ENCODE results near the gene NRTN. TPM values are rescaled to one million over a fixed set of nuclear protein-coding genes. Genes with fewer than 3 reads are reported as not detected.

Gene NRTN
- total and polyA plus RNA-seq, 2 of the 13 experiments (the other 11 are each of a cell fraction or from before 2014, with no cell fraction given) = 4.1 to 5.3 TPM

DNA sequence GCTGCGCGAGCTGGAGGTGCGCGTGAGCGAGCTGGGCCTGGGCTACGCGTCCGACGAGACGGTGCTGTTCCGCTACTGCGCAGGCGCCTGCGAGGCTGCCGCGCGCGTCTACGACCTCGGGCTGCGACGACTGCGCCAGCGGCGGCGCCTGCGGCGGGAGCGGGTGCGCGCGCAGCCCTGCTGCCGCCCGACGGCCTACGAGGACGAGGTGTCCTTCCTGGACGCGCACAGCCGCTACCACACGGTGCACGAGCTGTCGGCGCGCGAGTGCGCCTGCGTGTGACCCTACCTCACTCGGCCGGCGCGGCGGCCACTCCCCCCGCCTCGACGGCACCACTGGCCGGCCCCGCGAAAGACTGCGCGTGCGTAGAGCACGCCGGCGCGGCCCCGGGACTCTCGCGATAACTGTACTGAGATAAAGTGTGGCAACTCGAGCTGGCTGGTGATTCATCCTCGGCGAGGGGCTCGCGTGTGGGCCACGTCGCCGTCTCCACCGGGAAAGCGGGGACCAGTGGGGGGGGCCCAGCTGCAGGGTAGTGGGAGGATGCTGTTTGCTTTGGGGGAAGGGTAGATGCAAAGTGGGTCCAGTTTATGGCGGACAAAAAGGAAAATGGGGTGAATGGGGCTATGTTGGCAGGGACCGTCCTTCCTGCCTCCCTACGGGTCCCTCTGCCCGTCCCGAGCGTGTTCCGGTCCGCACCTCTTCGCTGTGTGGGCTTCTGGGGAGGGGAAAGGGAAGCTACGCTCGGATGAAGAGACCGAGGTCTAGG lies 23.2 kb downstream of the NRTN start (continued):
- TF ChIP-seq, protein P1, sequence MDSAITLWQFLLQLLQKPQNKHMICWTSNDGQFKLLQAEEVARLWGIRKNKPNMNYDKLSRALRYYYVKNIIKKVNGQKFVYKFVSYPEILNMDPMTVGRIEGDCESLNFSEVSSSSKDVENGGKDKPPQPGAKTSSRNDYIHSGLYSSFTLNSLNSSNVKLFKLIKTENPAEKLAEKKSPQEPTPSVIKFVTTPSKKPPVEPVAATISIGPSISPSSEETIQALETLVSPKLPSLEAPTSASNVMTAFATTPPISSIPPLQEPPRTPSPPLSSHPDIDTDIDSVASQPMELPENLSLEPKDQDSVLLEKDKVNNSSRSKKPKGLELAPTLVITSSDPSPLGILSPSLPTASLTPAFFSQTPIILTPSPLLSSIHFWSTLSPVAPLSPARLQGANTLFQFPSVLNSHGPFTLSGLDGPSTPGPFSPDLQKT (CRISPR knock-in tag; IDR thresholded peaks at IDR 0.05; ENCODE audit: borderline replicate concordance) = no peak
- TF ChIP-seq, protein P2, sequence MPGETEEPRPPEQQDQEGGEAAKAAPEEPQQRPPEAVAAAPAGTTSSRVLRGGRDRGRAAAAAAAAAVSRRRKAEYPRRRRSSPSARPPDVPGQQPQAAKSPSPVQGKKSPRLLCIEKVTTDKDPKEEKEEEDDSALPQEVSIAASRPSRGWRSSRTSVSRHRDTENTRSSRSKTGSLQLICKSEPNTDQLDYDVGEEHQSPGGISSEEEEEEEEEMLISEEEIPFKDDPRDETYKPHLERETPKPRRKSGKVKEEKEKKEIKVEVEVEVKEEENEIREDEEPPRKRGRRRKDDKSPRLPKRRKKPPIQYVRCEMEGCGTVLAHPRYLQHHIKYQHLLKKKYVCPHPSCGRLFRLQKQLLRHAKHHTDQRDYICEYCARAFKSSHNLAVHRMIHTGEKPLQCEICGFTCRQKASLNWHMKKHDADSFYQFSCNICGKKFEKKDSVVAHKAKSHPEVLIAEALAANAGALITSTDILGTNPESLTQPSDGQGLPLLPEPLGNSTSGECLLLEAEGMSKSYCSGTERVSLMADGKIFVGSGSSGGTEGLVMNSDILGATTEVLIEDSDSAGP (CRISPR knock-in tag; IDR thresholded peaks at IDR 0.05; ENCODE audit: borderline replicate concordance) = peak; percentile 89; the same call in 1 of the 2 replicates
- TF ChIP-seq, protein P3, sequence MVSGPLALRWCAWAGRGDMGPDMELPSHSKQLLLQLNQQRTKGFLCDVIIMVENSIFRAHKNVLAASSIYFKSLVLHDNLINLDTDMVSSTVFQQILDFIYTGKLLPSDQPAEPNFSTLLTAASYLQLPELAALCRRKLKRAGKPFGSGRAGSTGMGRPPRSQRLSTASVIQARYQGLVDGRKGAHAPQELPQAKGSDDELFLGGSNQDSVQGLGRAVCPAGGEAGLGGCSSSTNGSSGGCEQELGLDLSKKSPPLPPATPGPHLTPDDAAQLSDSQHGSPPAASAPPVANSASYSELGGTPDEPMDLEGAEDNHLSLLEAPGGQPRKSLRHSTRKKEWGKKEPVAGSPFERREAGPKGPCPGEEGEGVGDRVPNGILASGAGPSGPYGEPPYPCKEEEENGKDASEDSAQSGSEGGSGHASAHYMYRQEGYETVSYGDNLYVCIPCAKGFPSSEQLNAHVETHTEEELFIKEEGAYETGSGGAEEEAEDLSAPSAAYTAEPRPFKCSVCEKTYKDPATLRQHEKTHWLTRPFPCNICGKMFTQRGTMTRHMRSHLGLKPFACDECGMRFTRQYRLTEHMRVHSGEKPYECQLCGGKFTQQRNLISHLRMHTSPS (CRISPR knock-in tag; IDR thresholded peaks at IDR 0.05; ENCODE audit: low read depth) = peak; percentile 57; the same call in 1 of the 2 replicates
- no peak for TF ChIP-seq ZNF124 (CRISPR knock-in tag; IDR thresholded peaks at IDR 0.05)
- TF ChIP-seq, protein P4, sequence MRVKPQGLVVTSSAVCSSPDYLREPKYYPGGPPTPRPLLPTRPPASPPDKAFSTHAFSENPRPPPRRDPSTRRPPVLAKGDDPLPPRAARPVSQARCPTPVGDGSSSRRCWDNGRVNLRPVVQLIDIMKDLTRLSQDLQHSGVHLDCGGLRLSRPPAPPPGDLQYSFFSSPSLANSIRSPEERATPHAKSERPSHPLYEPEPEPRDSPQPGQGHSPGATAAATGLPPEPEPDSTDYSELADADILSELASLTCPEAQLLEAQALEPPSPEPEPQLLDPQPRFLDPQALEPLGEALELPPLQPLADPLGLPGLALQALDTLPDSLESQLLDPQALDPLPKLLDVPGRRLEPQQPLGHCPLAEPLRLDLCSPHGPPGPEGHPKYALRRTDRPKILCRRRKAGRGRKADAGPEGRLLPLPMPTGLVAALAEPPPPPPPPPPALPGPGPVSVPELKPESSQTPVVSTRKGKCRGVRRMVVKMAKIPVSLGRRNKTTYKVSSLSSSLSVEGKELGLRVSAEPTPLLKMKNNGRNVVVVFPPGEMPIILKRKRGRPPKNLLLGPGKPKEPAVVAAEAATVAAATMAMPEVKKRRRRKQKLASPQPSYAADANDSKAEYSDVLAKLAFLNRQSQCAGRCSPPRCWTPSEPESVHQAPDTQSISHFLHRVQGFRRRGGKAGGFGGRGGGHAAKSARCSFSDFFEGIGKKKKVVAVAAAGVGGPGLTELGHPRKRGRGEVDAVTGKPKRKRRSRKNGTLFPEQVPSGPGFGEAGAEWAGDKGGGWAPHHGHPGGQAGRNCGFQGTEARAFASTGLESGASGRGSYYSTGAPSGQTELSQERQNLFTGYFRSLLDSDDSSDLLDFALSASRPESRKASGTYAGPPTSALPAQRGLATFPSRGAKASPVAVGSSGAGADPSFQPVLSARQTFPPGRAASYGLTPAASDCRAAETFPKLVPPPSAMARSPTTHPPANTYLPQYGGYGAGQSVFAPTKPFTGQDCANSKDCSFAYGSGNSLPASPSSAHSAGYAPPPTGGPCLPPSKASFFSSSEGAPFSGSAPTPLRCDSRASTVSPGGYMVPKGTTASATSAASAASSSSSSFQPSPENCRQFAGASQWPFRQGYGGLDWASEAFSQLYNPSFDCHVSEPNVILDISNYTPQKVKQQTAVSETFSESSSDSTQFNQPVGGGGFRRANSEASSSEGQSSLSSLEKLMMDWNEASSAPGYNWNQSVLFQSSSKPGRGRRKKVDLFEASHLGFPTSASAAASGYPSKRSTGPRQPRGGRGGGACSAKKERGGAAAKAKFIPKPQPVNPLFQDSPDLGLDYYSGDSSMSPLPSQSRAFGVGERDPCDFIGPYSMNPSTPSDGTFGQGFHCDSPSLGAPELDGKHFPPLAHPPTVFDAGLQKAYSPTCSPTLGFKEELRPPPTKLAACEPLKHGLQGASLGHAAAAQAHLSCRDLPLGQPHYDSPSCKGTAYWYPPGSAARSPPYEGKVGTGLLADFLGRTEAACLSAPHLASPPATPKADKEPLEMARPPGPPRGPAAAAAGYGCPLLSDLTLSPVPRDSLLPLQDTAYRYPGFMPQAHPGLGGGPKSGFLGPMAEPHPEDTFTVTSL (CRISPR knock-in tag; IDR thresholded peaks at IDR 0.05; ENCODE audit: borderline replicate concordance) = 0 out of 2 replicates have a peak, but pooled peaks have one; percentile 41
- no peak for TF ChIP-seq DNMT3B (CRISPR knock-in tag; conservative IDR thresholded peaks at IDR 0.05)
- peak; percentile 61; the same call in 1 of the 2 replicates for TF ChIP-seq PHF21A (CRISPR knock-in tag; IDR thresholded peaks at IDR 0.05)
- no peak for TF ChIP-seq NFIB (CRISPR knock-in tag; IDR thresholded peaks at IDR 0.05; ENCODE audit: borderline replicate concordance)
- no peak for TF ChIP-seq ZNF530 (CRISPR knock-in tag; IDR thresholded peaks at IDR 0.05; ENCODE audit: low read depth)
- peak; percentile 91; the same call in 1 of the 2 replicates for TF ChIP-seq ZNF619 (CRISPR knock-in tag; IDR thresholded peaks at IDR 0.05)
- TF ChIP-seq SIX1 (CRISPR knock-in tag; IDR thresholded peaks at IDR 0.05; ENCODE audit: borderline replicate concordance) = peak; percentile 34; the same call in 1 of the 2 replicates
- TF ChIP-seq TBP (CRISPR knock-in tag; IDR thresholded peaks at IDR 0.05) = peak; percentile 54; the same call in 1 of the 2 replicates
- no peak for TF ChIP-seq FOXK1 (CRISPR knock-in tag; IDR thresholded peaks at IDR 0.05; ENCODE audit: borderline replicate concordance, low read depth)
- TF ChIP-seq, protein P5, sequence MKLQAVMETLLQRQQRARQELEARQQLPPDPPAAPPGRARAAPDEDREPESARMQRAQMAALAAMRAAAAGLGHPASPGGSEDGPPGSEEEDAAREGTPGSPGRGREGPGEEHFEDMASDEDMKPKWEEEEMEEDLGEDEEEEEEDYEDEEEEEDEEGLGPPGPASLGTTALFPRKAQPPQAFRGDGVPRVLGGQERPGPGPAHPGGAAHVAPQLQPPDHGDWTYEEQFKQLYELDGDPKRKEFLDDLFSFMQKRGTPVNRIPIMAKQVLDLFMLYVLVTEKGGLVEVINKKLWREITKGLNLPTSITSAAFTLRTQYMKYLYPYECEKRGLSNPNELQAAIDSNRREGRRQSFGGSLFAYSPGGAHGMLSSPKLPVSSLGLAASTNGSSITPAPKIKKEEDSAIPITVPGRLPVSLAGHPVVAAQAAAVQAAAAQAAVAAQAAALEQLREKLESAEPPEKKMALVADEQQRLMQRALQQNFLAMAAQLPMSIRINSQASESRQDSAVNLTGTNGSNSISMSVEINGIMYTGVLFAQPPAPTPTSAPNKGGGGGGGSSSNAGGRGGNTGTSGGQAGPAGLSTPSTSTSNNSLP (IDR thresholded peaks at IDR 0.05; ENCODE audit: low read depth, low read length) = no peak
- no peak; the same call in 1 of the 2 replicates for TF ChIP-seq ZFP82 (CRISPR knock-in tag; IDR thresholded peaks at IDR 0.05; ENCODE audit: borderline replicate concordance)
- peak; percentile 93 for TF ChIP-seq YEATS2 (CRISPR knock-in tag; IDR thresholded peaks at IDR 0.05; ENCODE audit: borderline replicate concordance)
